ENCODE measurements around the gene GRIA4.
"Not testable (repeated sequence)": the region's sequence is repeated elsewhere in the genome, so short reads cannot be mapped to it uniquely, and the experiment has no call there.

GRIA4 gene

GRCh38 chr11:105863523-105863922, 253.7 kb downstream of the GRIA4 start:
- DNase-seq: no peak

- no peak for DNase-seq
These were observed 257.9 kb downstream of the GRIA4 start for GRCh38 chr11:105867742-105868141.

- no peak for DNase-seq
These were observed 259.0 kb downstream of the GRIA4 start for GRCh38 chr11:105868762-105869285.

- no peak for DNase-seq
These were observed 260.7 kb downstream of the GRIA4 start for GRCh38 chr11:105870516-105871113.

GRCh38 chr11:105878510-105878909, 268.6 kb downstream of the GRIA4 start:
- no peak for DNase-seq

GRCh38 chr11:105878927-105879326, 269.1 kb downstream of the GRIA4 start:
- not testable (repeated sequence) for DNase-seq

- no peak for DNase-seq
These were observed 271.2 kb downstream of the GRIA4 start for GRCh38 chr11:105881027-105881426.

GRCh38 chr11:105884436-105884835, 274.6 kb downstream of the GRIA4 start:
- no peak for DNase-seq

GRCh38 chr11:105891685-105892084, 281.8 kb downstream of the GRIA4 start:
- DNase-seq: no peak

GRCh38 chr11:105897161-105897560, 287.3 kb downstream of the GRIA4 start:
- no peak for DNase-seq

- DNase-seq: no peak
These were observed 289.9 kb downstream of the GRIA4 start for GRCh38 chr11:105899772-105900171.

- DNase-seq: no peak
These were observed 290.7 kb downstream of the GRIA4 start for GRCh38 chr11:105900515-105901035.

GRCh38 chr11:105903113-105903512, 293.2 kb downstream of the GRIA4 start:
- no peak for DNase-seq

GRCh38 chr11:105906517-105906916, 296.6 kb downstream of the GRIA4 start:
- no peak for DNase-seq

GRCh38 chr11:105907319-105907718, 297.4 kb downstream of the GRIA4 start:
- no peak for DNase-seq

- no peak for DNase-seq
These were observed 300.3 kb downstream of the GRIA4 start for GRCh38 chr11:105910095-105910715.

- DNase-seq: no peak
These were observed 301.6 kb downstream of the GRIA4 start for GRCh38 chr11:105911454-105911853.

GRCh38 chr11:105912666-105913065, 302.8 kb downstream of the GRIA4 start:
- DNase-seq: no peak

- no peak for DNase-seq
These were observed 305.1 kb downstream of the GRIA4 start for GRCh38 chr11:105915021-105915420.

GRCh38 chr11:105918039-105918438, 308.2 kb downstream of the GRIA4 start:
- no peak for DNase-seq

GRCh38 chr11:105918600-105918999, 308.7 kb downstream of the GRIA4 start:
- no peak for DNase-seq

- DNase-seq: no peak
These were observed 313.4 kb downstream of the GRIA4 start for GRCh38 chr11:105923252-105923651.

- DNase-seq: no peak
These were observed 313.9 kb downstream of the GRIA4 start for GRCh38 chr11:105923807-105924206.
